Measurements from ENCODE around the gene STKLD1.
"Not testable (repeated sequence)": the region's sequence is repeated elsewhere in the genome, so short reads cannot be mapped to it uniquely, and the experiment has no call there.

STKLD1 gene

DNA sequence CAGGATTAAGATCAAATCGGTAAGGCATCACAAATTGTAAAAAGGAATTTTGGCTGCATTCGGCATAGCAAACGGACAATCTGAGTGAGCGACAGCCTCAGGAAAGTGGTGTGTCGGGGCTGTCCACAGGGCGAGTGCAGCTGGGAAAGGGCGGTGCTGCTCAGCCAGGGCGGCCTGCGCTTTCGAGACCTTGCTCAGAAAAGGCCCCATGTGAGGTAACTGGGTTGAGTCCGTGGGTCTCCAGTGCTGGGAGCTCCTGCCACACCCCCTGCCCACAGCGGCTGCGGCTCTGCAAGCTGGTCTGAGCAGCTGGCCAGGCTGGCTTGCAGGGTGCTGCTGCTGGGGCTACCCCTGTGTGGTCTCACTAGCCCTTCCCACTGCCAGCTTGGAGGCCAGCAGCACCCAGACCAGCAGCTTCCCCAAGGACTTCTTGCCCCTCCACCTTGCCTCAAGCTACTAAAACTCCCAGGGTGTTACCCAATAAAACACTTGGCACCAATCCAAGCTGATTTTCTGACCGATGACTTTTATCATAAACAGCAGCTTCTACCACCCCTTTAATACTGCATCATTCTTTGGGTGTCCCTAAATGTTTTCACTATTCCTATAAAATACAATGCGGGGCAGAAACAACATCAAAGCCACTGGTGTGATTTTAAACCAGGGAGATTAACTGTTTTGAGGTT lies 13.7 kb upstream of the STKLD1 start:
- DNase-seq (ENCODE audit: low read depth in 2 of 2): no peak

- DNase-seq (ENCODE audit: low read depth in 2 of 2): no peak
These were observed 9.7 kb upstream of the STKLD1 start for GRCh38 chr9:133366435-133366834.

DNA sequence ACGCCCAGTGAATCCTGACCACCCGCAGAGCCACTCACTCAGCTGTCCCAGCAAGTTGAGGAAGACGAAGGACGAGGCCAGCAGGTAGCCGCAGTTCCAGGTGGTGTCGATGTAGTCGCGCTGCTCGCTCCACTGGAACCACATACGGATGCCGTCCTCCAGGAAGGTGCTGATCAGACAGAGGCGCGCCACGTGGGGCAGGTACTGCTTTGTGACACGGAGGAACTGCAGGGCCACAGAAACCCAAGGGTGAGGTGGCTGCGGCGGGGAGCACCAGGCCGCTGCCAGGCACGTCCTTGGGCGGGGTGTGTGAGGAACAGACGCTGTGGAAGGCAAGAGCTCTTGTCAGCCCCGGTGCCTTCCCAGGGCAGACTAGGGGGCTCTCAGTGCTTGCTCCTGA lies 8.9 kb upstream of the STKLD1 start:
- DNase-seq (ENCODE audit: low read depth in 2 of 2): no peak

DNA sequence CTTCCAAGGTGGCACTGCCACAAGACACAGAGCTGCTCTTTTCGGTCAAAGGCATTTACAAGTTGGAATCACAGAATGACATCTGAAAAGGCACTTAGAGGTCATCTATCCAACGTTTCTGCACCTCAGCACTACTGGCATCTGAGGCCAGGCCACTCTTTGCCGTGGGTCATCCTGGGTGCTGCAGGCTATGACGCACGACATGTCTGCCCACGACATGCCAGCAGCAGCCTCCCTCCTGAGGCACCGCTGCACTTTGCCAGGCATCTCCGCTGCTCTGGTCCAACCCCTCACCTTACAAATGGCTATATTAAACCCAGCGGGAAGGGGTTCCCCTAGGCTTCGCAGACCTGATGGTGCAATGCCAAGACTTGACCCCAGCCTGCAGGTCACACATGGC lies 8.4 kb upstream of the STKLD1 start:
- no peak for DNase-seq (ENCODE audit: low read depth in 2 of 2)

DNA sequence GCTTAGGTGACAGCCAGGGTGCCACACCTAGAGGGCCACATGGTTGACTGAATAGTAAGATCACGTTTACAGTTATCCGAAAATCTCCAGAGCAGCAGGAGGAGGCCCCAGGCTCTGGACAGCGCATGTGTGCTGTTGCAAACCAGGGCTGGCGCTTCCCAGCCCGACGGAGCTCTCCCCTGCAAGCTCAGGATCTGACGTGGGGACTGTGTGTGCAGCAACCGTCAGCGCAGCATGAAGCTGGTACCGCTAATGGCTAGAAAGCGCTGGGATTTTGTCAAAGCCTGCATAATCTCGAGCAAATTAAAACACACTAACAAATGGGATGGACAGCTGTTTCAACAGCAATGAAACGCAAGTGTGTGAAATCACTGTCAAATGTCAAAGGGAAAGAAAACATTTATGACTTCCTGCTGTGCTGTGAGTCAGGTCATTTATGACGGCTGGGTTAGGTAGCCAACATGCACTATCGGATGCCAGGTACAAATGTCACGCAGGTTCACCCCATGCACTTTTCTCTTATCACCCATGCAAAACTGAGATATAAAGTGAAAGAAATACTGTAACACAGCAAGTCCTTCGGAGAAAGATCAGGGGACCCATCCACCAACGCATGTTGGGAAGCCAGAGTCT lies 7.8 kb upstream of the STKLD1 start:
- no peak for DNase-seq (ENCODE audit: low read depth in 2 of 2)

GRCh38 chr9:133369422-133369821 lies 6.7 kb upstream of the STKLD1 start:
- DNase-seq (ENCODE audit: low read depth in 2 of 2): no peak

- DNase-seq (ENCODE audit: low read depth in 2 of 2): no peak
These were observed 6.2 kb upstream of the STKLD1 start for GRCh38 chr9:133369933-133370332.

DNA sequence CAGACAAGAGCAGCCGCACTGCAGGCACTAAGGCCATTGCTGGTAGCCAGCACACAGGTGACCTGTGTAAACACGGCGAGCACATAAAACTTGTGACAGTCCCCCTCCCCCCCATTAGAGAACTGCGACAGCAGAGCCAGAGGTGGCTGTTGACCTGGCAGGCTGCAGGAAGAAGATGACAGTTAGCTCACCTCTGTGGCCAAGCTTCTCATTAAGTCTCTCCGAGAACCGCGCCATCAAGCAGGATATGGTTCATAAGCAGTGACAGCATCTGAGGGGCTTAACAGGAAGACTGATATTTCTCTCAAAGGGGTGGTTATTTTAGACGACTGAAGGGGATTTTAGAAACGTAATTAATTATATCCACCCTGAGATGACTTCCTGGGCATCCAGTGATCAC lies 5.5 kb upstream of the STKLD1 start:
- no peak for DNase-seq (ENCODE audit: low read depth in 2 of 2)

GRCh38 chr9:133371261-133371711 lies 4.9 kb upstream of the STKLD1 start:
- peak; percentile 40 to 54 for DNase-seq (ENCODE audit: low read depth in 2 of 2)

GRCh38 chr9:133372144-133372543 lies 4.0 kb upstream of the STKLD1 start:
- DNase-seq (ENCODE audit: low read depth in 2 of 2): no peak

GRCh38 chr9:133374612-133375115 lies 1.5 kb upstream of the STKLD1 start:
- no peak for DNase-seq (ENCODE audit: low read depth in 2 of 2)

DNA sequence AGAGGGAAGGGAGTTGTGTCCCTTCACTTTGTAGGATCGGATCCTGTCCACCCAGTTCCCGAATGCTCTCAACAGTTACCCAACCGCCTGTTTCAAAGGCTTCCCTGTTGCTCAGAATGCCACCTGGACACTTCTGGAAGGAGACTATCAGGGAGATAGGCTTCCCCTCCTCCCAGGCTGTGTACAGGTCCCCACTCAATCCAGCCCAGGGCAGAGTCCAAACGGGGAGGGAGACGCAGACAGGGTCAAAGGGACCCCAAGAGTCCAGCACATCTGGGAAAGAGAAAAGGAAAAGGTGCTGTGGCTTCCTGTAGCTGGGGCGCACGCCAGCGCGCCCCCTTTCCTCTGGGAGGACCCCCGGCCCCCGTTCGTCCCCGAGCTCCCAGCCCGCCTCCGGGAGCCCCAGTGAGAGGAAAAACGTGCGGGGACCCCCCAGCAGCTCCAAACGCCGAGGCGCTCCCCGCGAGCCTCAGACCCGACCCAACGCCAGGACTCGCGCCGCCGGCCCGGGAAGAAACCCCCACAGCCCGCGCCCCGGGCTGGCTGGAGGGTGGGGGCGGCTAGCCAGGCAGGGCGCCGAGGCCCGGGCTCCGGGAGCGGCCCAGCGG lies 946 bp upstream of the STKLD1 start:
- DNase-seq (ENCODE audit: low read depth in 2 of 2): no peak

DNA sequence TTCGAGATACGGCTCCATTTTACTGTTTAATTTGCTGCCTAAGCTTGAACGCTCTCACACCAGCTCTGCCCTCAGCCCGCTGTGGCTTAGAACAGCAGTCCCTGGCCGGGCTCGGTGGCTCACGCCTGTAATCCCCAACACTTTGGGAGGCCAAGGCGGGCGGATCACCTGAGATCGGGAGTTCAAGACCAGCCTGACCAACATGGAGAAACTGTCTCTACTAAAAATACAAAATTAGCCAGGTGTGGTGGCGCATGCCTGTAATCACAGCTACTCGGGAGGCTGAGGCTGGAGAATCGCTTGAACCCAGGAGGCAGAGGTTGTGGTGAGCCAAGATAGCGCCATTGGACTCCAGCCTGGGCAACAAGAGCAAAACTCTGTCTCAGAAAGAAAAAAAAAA lies 1.1 kb downstream of the STKLD1 start:
- DNase-seq (ENCODE audit: low read depth in 2 of 2): not testable (repeated sequence)

DNA sequence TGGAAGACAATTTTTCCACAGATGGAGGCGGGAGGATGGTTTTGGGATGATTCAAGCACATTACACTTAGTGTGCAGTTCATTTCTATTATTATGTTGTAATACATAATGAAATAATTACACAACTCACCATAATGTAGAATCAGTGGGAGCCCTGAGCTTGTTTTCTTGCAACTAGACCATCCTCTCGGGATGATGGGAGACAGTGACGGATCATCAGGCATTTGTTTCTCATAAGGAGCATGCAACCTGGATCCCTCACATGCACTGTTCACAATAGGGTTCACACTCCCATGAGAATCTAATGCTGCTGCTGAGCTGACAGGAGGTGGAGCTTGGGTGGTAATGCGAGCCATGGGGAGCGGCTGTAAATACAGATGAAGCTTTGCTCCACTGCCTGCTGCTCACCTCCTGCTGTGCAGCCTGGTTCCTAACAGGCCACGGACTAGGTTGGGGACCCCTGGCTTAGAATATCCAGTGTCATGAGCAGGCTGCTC lies 1.6 kb downstream of the STKLD1 start:
- no peak for DNase-seq (ENCODE audit: low read depth in 2 of 2)

DNA sequence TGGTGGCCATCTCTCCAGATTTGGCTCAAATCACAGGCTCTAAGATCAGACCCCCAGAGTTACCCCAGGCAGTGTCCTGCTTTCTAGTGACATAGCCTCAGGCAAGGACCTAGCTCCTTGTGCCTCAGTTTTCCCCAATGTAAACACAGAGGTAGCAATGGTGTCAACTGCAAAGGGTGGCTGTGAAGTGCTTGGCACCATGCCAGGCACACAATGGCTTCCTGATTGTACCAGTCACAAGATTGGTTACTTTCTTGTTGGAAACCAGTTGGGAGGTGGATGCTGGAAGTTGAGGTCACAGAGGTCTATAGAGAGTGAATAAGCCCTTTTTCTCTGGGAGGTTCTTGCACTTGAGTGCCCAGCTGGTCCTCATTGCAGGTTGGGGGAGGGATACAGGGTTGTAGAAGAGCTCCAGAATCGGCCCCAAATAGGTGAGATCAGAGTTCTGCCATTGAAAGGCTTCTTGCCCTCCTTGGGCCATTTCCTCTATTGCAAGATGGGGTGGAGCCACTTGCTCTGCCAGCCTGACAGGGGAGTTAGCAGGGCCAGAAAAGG lies 2.3 kb downstream of the STKLD1 start:
- no peak for DNase-seq (ENCODE audit: low read depth in 2 of 2)

DNA sequence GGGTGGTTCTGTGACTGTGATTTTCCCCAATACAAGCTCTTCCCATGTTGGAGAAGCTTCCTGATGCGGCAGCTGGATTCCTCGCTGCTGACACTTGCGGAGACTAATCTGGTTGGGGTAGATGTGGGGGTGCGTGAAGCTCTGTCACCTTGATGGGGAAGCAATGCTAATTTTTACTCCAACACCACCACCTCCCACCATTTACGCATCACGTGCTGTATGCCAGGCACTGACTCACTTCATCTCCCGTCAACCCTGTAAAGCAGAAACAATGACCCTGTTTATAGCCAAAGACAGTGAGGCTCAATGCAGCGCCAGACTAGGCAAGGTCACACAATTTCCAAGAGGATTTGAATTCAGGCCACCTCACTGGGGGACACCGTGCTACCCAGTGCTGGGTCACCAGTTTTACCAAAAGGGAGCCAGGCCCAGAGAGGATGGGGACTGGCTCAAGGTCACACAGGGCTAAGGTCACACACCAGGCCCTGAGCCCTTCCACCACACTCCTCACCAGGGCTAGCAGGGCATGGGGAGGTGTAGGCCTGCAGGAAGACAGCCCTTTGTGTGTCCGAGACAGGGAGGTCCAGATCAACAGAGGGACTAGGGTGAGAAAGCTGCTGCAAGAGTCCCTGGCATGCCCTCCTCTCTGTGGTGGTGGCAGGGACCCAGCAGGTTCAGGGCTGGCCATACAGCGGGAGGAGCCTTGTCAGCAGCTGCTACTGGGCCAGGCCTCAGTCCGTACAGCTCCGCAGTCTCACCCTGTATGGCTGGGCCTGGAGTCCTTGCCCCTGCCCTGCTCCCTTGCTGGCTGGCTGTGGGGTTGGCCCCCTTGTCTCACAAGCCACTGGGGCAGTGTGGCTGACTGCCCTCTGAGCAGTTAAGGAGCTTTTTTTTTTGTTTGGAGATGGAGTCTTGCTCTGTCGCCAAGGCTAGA lies 3.3 kb downstream of the STKLD1 start:
- DNase-seq (ENCODE audit: low read depth in 2 of 2): no peak

- no peak for DNase-seq (ENCODE audit: low read depth in 2 of 2)
These were observed 4.6 kb downstream of the STKLD1 start for GRCh38 chr9:133380734-133381133.

- no peak for DNase-seq (ENCODE audit: low read depth in 2 of 2)
These were observed 6.5 kb downstream of the STKLD1 start for GRCh38 chr9:133382507-133383141.

DNA sequence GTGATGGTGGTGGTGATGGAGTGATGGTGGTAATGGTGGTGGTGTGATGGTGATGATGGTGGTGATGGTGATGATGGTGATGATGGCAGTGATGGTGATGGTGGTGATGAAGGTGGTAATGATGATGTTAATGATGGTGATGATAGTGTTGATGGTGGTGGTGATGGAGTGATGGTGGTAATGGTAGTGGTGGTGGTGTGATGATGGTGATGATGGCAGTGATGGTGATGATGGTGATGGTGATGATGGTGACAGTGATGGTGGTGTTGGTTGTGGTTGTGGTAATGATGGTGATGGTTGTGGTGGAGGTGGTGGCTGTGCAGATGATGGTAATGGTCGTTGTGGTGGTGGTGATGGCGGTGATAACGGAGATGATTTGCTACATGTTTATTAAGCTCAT lies 7.3 kb downstream of the STKLD1 start:
- no peak for DNase-seq (ENCODE audit: low read depth in 2 of 2)

DNA sequence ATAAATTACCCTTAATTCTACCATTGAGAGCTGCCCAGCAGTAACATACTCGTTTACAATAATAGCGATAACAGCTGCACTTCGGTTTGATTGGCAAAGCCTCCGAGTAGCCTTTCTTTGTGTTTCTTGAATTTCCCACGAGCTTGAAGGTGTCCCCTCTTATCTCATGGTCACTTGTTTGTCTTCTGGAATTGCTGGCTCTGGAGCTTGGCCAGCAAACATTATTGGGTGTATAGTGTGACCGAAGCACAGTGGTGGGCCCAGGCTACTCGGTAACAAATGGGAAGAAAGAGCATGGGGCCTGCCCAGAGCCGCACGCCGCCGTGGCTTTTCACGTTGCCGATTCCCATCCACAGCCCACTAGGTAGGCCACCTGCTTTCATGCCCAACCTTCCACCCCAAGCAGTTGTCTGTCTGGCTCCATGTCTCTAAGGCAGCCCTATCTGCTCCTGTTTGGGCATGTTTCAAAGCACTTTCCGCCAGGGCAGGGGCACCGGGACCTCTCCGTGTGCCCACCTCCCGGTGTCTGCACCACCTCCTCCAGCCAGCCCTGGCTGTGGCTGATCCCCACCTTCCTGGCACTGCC lies 8.7 kb downstream of the STKLD1 start:
- no peak for DNase-seq (ENCODE audit: low read depth in 2 of 2)

DNA sequence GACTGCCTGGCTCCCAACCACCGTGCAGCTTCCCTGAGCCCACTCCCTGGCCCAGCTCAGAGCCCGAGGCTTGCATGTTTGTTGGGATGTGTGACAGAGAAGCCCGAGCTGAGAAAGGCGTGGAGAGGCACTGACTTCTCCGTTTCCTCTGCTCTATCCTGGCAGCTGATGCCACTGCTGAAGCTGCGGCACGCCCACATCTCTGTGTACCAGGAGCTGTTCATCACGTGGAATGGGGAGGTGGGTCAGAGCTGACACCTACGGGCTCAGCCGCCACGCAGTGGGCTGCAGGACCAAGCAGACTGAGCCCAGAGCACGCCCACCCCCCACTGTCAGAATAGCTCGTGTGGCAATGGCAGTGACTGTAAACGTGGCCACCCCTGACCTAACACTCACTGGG lies 9.3 kb downstream of the STKLD1 start:
- no peak for DNase-seq (ENCODE audit: low read depth in 2 of 2)

Measured in stimulated activated CD8-positive, alpha-beta memory T cell treated with anti-CD3 and anti-CD28 coated beads, Interleukin-15, amount 100 ng/mL, for 4 hours (primary cell).